ENCODE data around the gene HPRT1. TPM values are rescaled to one million over a fixed set of nuclear protein-coding genes. Genes with fewer than 3 reads are reported as not detected.

Gene HPRT1
- total RNA-seq, 1 donor from 2014 or later = 16.7 TPM

- no peak for DNase-seq (ENCODE audit: low spot score, unreplicated experiment)
- H3K9me3 Mint-ChIP-seq (ENCODE audit: low read depth) = peaks cover 22% of the 10 kb centered on the region
- no peak for TF ChIP-seq CTCF (IDR thresholded peaks at IDR 0.05; ENCODE audit: unreplicated experiment)
- no peak overlapping the region for H3K4me3 Mint-ChIP-seq (ENCODE audit: low read depth)
- no peaks in the 10 kb centered on the region for H3K36me3 Mint-ChIP-seq (ENCODE audit: insufficient read depth)
- no peak overlapping the region for H3K27ac Mint-ChIP-seq
- peaks cover 7% of the 10 kb centered on the region for H3K4me1 Mint-ChIP-seq (ENCODE audit: low read depth)
- no peaks in the 10 kb centered on the region for H3K27me3 Mint-ChIP-seq
These were observed 74.0 kb downstream of the HPRT1 start for GRCh38 chrX:134533952-134534351.

DNA sequence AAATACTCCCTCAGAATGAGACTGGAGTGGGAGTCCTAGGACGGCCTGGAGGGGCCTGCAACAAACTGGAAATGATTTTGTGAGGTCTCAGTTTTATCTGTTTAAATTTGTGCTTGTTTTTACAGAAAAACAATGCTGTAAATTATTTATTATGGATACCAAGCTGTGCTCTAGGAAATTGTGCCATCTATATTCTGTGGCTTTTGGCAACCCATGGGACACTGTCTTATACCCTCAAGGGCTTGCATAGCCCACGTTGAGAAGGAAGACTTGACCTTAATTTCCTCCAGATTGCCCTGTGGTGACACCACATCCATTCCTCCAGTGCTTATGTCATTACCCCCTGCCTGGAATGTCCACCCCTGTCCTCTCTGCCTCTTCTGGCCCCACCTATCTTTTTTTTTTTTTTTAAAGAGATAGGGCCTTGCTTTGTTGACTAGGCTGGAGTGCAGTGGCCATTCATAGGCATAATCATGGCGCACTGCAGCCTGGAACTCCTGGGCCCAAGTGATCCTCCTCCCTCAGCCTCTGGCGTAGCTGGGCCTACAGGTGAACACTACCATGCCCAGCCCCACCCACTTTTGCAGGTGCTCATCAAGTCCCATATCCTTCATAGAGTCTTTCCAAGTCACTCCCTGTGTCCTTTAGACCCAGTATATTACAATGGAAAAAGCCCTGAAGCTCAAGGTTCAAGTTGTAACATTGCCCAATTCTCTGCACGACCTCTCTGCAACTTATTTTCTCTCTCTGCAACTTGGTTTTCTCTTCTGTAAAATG lies 77.4 kb downstream of the HPRT1 start:
- Mint-ChIP-seq H3K36me3 (ENCODE audit: insufficient read depth) (no peaks in the 10 kb centered on the region), H3K27ac (peak overlapping the region; percentile 89), H3K9me3 (ENCODE audit: low read depth) (peaks cover 23% of the 10 kb centered on the region), H3K4me3 (ENCODE audit: low read depth) (peak overlapping the region; percentile 47), H3K4me1 (ENCODE audit: low read depth) (peaks cover 8% of the 10 kb centered on the region), H3K27me3 (no peaks in the 10 kb centered on the region)
- no peak for TF ChIP-seq CTCF (IDR thresholded peaks at IDR 0.05; ENCODE audit: unreplicated experiment)
- no peak for DNase-seq (ENCODE audit: low spot score, unreplicated experiment)

GRCh38 chrX:134538316-134538715 lies 78.4 kb downstream of the HPRT1 start:
- H3K9me3 Mint-ChIP-seq (ENCODE audit: low read depth) = peaks cover 20% of the 10 kb centered on the region
- peaks cover 10% of the 10 kb centered on the region for H3K4me1 Mint-ChIP-seq (ENCODE audit: low read depth)
- no peak for DNase-seq (ENCODE audit: low spot score, unreplicated experiment)
- peak overlapping the region; percentile 43 for H3K27ac Mint-ChIP-seq
- no peaks in the 10 kb centered on the region for H3K27me3 Mint-ChIP-seq
- no peaks in the 10 kb centered on the region for H3K36me3 Mint-ChIP-seq (ENCODE audit: insufficient read depth)
- H3K4me3 Mint-ChIP-seq (ENCODE audit: low read depth) = no peak overlapping the region
- no peak for TF ChIP-seq CTCF (IDR thresholded peaks at IDR 0.05; ENCODE audit: unreplicated experiment)

- no peak overlapping the region for H3K4me3 Mint-ChIP-seq (ENCODE audit: low read depth)
- peaks cover 13% of the 10 kb centered on the region for H3K4me1 Mint-ChIP-seq (ENCODE audit: low read depth)
- no peak for TF ChIP-seq CTCF (IDR thresholded peaks at IDR 0.05; ENCODE audit: unreplicated experiment)
- H3K27me3 Mint-ChIP-seq = no peaks in the 10 kb centered on the region
- peaks cover 3% of the 10 kb centered on the region for H3K36me3 Mint-ChIP-seq (ENCODE audit: insufficient read depth)
- H3K9me3 Mint-ChIP-seq (ENCODE audit: low read depth) = peaks cover 14% of the 10 kb centered on the region
- no peak for DNase-seq (ENCODE audit: low spot score, unreplicated experiment)
- no peak overlapping the region for H3K27ac Mint-ChIP-seq
These were observed 81.9 kb downstream of the HPRT1 start for GRCh38 chrX:134541906-134542305.

- Mint-ChIP-seq H3K9me3 (ENCODE audit: low read depth) (peaks cover 14% of the 10 kb centered on the region), H3K4me1 (ENCODE audit: low read depth) (peaks cover 17% of the 10 kb centered on the region), H3K27ac (peak overlapping the region; percentile 87)
These were observed 82.5 kb downstream of the HPRT1 start for GRCh38 chrX:134542485-134542884.

More at GRCh38 chrX:134542485-134542884, 82.5 kb downstream of the HPRT1 start:
- Mint-ChIP-seq H3K36me3 (ENCODE audit: insufficient read depth) (peaks cover 3% of the 10 kb centered on the region), H3K4me3 (ENCODE audit: low read depth) (no peak overlapping the region), H3K27me3 (no peaks in the 10 kb centered on the region)
- no peak for DNase-seq (ENCODE audit: low spot score, unreplicated experiment)
- TF ChIP-seq CTCF (IDR thresholded peaks at IDR 0.05; ENCODE audit: unreplicated experiment) = no peak
